HEK293 (cell line): ENCODE data around the gene INPP4B.

Source experiments
- MYNN ChIP-seq: fragments of 450-650 bp; formaldehyde crosslinking; IDR thresholded peaks from 2 replicates; pipeline ENCODE4 v1.5.1; 2016; ENCODE audit warnings: missing biosample characterization, missing genetic modification characterization, borderline replicate concordance
- PATZ1 ChIP-seq: fragments of 450-650 bp; formaldehyde crosslinking; IDR thresholded peaks from 2 replicates; pipeline ENCODE4 v1.5.1; 2016; ENCODE audit warnings: missing biosample characterization, missing genetic modification characterization

- no peak for TF ChIP-seq MYNN (tag by site-specific recombination)
- no peak for TF ChIP-seq PATZ1 (tag by site-specific recombination)
These were observed 511.2 kb downstream of the INPP4B start for GRCh38 chr4:142334931-142335330.
